NCI-H2029 treated with DMSO at 0.1 percent for 48 hours (cell line): ENCODE results near the gene ATRX.
"Not testable (repeated sequence)": the region's sequence is repeated elsewhere in the genome, so short reads cannot be mapped to it uniquely, and the experiment has no call there.

Experiments
- DNase-seq: peaks from one replicate; lab custom pipeline; 2025; lab: John Stamatoyannopoulos, UW

ATRX gene

DNA sequence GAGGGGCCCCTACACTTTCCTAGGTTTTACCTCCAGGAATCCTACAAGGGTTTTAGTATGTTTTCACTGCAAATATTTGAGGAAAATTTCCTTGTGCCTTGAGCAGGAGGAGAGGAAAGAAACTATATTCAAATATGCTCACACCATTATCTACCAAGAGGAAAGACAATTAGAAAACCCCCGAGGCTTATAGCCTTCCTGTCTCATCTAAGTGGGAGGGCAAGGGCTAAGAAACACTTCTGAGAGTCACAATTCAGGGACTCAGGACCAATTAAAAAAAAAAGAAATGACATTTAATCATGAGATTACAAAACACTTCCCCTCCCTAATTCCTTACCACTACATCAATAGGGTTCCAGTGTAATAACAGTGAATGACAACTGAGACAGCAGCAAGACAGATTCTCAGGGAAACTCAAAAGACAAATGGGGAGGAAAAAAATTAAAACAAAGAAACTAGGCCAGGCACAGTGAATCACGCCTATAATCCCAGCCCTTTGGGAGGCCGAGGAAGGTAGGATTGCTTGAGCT lies 45.6 kb downstream of the ATRX start:
- no peak for DNase-seq

DNA sequence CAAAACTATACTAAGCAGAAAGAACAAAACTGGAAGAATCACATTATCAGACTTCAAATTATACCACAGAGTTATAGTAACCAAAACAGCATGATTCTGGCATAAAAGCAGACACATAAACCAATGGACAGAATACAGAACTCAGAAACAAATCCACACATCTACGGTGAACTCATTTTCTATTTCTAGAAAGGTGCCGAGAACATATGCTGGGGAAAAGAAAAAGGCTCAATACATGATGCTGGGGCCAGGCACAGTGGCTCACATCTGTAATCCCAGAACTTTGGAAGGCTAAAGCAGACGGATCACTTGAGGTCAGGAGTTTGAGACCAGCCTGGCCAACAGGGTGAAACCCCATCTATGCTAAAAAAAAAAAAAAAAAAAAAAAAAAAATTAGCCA lies 52.7 kb downstream of the ATRX start:
- DNase-seq = no peak

DNA sequence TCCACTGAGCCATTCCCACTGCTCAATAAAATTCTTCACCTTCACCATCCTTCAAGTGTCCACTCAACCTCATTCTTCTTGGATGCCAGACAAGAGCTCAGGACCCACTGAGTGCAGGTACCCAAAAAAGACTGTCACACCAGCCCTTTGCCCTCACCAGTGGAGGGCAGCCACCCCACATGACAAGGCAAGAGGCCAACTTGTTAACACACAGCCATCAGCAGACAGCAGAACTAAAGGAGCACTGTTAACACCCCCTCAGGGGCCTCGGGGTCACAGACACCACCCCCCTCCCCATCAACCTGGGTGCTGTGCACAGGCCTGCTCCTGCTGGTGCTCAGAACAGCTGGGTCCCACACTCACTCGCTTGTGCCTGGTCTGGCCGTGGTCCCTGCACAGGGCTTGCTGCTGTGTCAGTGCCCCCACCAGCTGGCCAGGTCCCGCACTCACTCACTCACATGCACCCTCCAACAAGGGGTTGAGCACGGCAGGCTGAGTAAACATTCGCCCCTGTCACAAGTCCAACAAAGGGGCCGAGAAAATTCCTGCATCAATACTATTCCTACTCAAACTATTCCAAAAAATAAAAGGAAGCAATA lies 54.1 kb downstream of the ATRX start:
- DNase-seq = no peak

DNA sequence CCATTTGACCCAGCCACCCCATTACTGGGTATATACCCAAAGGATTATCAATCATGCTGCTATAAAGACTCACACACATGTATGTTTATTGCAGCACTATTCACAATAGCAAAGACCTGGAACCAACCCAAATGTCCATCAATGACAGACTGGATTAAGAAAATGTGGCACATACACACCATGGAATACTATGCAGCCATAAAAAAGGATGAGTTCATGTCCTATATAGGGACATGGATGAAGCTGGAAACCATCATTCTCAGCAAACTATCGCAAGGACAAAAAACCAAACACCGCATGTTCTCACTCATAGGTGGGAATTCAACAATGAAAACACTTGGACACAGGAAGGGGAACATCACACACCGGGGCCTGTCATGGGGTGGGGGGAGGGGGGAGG lies 59.9 kb downstream of the ATRX start:
- DNase-seq = not testable (repeated sequence)

DNA sequence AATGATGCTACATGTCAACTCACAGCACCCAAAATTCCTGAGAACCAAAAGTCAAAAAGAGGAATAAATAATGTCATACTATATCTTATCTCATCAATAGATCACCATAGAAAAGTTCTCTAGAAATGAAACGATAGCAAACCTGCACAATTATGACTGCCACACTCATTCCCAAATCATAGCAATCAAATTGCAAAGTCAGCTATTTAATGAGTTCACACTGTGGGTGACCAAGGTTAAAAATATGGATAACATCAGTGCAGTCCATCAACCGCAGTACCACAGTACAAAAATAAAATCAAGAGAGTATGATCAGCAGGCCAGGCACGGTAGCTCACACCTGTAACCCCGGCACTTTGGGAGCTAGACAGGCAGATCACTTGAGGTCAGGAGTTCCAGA lies 62.3 kb downstream of the ATRX start:
- no peak for DNase-seq

DNA sequence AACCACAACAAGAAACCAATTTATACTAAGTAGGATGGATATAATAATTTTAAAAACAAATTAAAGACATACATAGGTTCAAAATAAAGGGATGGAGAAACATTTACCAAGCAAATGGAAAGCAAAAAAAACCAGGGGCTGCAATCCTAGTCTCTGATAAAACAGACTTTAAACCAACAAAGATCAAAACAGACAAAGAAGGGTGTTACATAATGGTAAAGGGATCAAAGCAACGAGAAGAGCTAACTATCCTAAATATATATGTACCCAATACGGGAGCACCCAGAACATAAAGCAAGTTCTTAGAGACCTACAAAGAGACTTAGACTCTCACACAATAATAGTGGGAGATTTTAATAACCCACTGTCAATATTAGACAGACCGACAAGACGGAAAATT lies 66.6 kb downstream of the ATRX start:
- no peak for DNase-seq

DNA sequence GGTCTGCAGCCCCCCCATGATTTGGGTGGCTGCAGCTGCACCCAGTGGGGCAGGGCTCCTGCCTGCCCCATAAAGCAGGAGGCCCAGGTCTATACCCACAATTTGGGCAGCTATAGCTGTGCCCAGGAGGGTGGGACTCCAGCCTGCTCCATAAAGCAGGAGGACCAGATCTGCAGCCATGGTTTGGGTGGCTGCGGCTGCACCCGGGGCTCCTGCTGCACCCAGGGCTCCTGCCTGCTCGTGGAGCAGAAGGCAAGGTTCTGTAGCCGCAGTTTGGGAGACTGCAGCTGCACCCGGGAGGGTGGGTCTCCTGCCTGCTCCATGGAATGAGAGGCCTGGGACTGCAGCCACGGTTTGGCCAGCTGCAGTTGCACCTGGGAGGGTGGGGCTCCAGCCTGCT lies 81.1 kb downstream of the ATRX start:
- DNase-seq = no peak

DNA sequence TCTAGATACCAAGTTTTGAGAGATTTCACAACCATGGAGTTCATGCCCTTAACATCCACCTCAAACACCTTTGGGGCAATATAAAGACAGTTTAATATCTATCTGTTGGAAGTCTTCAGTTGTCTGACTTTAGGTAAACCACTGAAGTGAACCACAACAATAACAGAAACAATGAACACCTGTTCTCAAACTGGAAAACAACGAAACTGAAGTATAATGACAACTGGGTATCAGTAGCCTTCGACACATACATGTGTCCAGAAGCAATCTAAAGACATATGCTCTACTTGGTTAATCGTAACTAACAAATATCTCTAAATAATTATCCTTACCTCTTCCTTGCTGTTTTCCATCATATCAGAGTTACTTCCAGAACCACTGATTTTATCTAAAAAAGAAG lies 87.8 kb downstream of the ATRX start:
- no peak for DNase-seq

DNA sequence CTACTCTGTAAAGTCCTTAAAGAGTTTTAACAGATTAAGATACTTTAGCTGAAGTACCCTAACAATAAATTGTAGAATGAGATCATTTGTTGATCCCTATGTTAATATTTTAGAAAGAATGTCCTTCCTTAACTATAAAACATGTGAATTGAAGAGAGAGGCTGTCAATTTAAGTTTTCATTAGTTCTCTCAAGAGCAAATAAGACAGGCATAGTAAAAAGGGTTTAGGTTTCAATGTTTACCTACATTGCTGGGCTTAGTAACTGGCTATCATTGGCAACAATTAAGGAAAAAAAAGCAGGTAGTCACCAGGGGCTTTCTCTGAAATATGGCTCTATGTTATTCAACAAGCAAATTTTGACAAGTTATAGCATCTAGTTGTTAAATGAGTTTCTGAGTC lies 91.5 kb downstream of the ATRX start:
- no peak for DNase-seq

DNA sequence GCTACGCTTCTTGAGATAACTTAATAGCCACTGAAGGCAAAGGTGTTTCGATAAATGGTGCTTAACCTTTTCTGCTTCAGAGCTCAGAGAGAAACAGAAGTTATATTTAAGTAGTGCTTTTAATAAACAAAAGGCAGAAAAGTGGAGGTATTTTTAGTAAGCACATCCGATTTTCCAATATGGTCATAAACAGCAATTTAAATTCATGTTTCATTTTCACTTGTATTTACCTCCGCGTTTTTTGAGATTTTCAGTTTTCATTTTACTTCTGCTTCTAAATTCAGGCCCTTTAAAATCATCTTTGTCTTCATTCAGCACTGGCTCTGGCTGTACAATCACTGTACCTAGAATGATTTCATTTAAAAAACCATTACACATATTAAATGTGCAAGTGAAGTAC lies 92.4 kb downstream of the ATRX start:
- no peak for DNase-seq

DNA sequence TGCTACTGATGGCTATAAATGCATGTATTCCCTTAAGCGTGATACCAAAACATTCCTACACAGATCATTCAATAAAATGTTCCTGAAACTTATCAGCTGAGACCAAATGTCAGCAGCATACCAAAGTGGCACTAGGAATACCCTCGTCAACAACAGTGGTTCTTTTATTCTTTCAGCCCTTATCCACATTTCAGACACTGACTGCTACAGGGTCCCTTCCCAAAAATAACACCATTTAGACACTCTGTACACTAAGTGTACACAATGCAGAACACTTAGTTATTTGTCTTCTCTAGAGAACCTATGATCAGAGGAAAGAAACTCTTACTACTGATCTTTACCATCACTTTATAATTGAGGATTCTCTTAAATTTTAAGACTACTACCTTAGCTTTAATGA lies 94.1 kb downstream of the ATRX start:
- DNase-seq = no peak

DNA sequence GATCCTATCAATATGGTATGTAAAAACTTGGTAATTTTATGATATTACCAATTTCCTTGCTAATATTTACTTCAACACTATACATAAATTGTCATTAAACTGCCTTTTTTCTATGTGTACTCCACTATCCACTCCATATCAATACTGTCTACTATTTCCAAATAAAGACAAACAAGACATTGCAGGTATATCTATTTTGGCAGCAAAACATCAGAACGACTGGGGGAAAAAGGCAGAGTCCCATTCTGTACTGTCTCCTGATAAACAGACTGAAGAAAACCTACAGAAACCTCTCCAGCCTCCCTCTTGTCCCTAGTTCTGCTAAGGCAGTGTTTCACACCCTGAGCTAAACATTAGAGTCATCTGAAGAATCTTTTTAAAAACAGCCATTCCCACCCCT lies 96.6 kb downstream of the ATRX start:
- DNase-seq = no peak

DNA sequence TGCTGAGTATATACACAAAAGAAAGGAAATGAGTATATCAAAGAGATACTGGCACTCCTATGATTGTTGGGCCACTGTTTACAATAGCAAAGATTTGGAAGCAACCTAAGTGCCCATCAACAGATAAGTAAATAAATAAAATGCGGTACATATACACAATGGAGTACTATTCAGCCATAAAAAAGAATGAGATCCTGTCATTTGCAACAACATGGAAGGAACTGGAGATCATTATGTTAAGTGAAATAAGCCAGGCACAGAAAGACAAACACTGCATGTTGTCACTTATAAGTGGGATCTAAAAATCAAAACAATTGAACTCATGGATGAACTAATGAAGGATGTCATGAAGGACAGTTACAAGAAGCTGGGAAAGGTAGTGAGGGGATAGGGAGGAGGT lies 100.3 kb downstream of the ATRX start:
- DNase-seq = not testable (repeated sequence)

DNA sequence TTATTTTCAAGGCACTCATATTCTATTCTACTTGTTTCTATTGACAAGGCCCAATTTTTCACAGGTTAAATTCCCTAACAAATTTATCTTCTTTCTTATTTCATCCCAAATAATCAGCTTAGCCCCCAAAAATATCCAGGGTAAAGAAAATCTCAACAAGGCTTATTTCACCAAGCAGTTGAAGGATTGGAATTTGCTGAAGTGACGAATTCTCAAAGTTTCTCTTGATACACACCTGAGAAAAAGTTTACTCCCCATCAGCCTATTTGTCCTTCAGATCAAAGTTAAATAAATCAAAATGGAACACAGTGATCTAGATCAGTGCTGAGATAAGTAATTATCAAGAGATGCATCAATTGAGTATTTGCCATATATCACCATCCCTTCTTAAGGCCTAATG lies 106.9 kb downstream of the ATRX start:
- no peak for DNase-seq

DNA sequence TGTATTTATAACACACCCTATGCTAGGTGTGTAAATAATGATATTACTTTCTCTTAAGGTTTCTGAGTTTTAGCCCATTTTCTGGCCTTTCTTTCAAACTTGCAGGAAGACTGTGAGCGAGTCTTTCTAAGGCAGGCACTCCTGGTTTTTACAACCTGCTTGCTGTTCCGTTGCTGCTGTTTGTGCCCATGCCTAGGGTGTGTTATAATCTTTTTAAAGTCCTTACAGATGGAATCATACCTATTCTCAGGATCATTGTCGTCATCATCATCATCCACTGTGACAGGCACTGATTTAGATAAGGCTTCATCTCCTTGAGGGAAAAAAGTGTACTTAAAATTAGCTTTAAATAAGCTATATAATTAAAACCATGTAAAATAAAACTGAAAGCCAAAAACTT lies 110.0 kb downstream of the ATRX start:
- DNase-seq = no peak

DNA sequence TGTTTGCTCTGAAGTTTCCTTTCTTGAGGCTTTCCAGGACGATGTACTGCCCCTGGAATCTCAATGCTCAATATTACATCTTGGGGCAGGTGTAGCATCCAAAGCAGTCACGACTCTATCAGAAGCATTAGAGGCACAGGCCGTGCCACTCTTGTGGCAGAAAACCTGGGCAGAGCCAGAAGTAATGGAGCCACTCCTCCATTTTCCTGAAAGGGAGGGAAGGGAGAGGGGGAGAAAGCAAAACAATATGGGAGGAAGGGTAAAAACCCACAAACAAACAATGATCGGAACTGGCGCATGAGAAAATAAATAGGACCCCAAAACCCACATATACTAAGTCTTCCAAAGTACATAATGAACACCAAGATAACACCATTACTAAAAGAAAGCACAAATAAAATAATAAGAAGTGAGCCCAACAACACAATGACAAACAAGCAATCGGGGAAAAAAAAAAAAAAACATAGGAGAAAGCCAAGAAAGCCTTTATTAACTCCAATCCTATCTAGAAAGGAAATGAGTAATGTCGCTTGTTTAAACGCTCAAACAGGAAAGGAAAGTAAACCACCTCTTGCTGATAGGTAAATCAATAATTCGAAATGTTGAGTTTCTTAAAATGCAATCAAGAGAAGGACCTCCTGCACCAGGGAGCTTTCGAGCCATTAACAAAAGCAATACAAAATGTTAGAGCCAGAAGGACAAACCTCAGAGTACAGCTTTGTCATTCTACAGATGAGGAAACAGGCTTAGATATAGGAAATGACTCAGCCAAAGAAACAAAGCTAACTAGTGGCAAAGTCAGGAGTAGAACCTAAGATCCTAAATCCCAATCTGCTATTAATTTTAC lies 117.4 kb downstream of the ATRX start:
- DNase-seq = no peak

DNA sequence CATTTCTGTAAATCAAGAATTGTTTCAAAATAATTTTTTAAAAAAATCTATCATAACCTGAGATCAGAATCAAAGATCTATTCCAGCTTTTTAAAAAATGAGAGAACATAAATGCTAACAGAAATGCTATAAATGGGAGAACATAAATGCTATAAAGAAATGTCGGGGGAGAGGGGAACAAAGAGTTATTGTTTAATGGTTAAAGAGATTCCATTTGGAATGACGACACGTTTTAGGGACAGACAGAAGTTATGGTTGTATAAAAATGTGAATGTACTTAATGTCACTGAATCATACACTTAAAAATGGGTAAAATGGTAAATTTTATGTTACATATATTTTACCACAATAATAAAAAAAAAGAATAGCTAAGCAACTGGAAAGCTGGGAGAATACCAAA lies 127.1 kb downstream of the ATRX start:
- no peak for DNase-seq

DNA sequence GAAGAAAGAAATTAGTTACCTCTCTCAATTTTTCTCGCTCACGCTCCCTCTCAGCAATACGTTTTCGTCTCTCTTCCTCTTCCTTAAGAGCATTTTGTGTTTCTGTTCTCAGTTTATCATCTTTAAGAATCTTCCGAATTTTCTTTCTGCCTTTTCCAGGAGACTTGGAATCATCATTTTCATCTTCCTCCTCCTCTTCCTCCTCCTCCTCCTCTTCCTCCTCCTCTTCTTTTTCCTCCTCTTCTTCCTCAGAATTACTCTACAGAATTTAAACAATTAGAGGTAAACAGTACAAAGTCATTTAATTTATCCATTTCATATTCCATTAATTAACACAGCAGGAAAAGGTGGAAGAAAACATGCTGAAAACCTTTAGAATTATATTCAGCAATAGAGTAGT lies 133.9 kb downstream of the ATRX start:
- DNase-seq = no peak

DNA sequence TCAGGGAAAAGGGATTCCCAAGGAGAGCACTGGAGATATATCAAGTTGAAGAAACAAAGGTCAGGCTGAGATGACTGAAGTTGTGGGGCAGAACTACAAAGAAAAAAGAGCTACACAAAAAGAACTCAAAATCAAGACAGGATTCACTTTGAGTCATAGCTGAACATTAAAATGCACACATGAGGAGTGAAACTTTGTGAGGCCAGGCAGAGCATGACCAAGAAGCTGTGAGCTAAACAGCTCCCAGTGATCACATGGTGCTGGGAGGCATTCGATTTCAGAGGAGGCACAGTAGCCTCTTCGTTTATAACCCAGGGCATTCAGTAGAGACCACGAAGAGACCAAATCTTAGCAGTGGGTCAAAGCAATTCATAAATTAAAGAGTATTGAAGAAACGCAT lies 145.3 kb downstream of the ATRX start:
- DNase-seq = no peak

DNA sequence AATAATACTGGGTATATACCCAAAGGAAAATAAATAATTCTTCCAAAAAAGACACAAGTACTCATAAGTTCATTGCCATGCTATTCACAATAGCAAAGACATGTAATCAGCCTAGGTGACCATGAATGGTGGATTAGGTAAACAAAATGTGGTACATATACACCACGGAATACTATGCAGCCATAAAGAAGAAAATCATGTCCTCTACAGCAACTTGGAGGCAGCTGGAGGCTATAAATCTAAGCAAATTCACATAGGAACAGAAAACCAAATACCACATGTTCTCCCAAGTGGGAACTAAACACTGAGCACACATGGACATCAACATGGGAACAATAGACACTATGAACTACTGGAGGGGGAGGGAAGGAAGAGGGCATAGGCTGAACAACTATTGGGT lies 146.2 kb downstream of the ATRX start:
- no peak for DNase-seq

DNA sequence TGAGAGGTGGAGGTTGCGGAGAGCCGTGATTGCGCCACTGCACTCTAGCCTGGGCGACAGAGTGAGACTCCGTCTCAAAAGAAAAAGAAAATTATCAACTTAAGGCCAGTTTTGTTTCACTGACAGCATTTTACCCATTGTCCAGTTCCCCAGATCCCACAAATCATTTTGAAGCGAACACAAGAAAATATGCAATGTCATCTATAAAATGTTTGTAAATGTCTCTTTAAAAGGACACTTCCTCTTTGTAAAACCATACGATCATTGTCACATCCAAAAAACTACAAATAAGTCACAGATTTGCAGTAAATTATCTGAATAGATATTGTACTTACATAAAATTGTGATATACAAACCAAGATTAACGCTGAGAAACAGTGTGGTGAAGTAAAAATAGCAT lies 147.6 kb downstream of the ATRX start:
- DNase-seq = no peak

DNA sequence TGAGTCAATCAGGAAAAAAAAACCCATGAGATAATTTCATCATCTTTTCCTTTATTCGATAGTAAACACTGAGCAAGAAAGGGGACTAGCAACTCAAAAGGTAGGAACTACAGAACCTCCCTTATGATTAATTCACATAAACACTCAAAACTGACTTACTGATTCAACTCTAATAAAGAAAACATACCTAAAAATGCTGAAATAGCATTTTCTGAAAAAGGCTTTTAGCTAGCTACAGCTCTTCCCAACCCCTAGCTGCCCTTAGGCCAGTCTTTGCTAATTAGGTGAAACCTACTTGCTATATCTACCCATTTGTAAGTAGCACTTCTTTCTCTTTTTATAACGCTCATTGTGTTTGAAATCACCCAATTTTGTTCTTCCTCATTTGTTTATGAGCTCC lies 150.6 kb downstream of the ATRX start:
- no peak for DNase-seq

DNA sequence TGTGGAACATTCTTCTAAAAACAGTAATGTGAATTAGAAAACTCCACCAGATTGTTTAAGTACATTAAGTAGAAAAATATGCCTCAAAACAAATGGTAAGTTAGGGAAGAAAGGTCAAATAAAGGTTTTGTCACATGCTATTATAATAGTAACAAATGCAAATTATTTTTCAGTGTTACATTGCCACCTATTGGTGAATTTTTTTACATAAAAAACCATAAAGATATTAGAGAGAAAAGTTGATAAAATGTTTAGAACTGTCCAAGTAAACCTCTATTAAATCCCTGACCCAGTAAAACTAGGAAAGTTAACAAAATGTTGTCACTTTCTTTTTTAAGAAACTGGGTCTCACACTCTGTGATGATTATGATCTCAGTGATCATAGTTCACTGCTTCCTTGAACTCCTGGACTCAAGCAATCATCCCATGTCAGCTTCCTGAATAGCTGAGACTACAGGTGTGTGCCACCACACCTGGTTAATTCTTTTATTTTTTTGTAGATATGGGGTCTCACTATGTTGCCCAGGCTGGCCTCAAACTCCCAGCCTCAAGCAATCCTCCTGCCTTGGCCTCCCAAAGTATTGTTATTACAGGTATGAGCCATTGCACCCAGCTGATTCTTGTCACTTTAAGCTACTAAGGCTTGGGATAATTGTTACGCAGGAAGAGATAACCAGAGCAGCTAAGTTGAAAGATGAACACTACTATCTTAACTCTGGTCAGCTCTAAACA lies 157.6 kb downstream of the ATRX start:
- no peak for DNase-seq
